Panc1 (cell line): ENCODE data around the gene MAP3K2. TPM values are rescaled to one million over a fixed set of nuclear protein-coding genes. Genes with fewer than 3 reads are reported as not detected.
A peak's percentile ranks its signal among the peaks of the same experiment; 100 is the strongest.

ENCODE experiments used
- ATAC-seq: fragments of 200-7000 bp; cut with Tn5 transposase; 2 replicates; pipeline ENCODE4 v1.9.1; 2020; ENCODE audit warnings: mild to moderate bottlenecking, moderate library complexity
- BruUV-seq: library from RNA; stranded (reverse); fragments of 400-500 nt; replicated peaks from 2 replicates; lab custom pipeline; 2021; lab: Mats Ljungman, UMichigan
- CTCF ChIA-PET: fragments of 300-600 bp; sonication (Branson Sonifier 250); formaldehyde crosslinking; loops from one replicate; lab custom pipeline; 2022; ENCODE audit warnings: antibody characterized with exemption; lab: Charles Lee
- POLR2A ChIA-PET: fragments of 300-600 bp; sonication (Branson Sonifier 250); formaldehyde crosslinking; loops from one replicate; lab custom pipeline; 2022; ENCODE audit warnings: antibody characterized with exemption; lab: Charles Lee
- DNase-seq: peaks from one replicate; pipeline ENCODE4 v3.0.0-alpha.2; 2010; ENCODE audit warnings: low read depth, low spot score
- H3K27ac ChIP-seq: 2 replicates; pipeline ENCODE4 v1.5.1; 2011; ENCODE audit warnings: mild to moderate bottlenecking, low read length, inconsistent platforms
- H3K27me3 ChIP-seq: fragments of 200-500 bp; sonication (Bioruptor generic); 2 replicates; pipeline ENCODE4 v1.6.0; 2014; ENCODE audit warnings: low read length, inconsistent platforms; ENCODE audit not compliant: control insufficient read depth, insufficient read depth
- H3K36me3 ChIP-seq: fragments of 200-500 bp; sonication (Bioruptor generic); 2 replicates; pipeline ENCODE4 v1.5.1; 2014; ENCODE audit warnings: inconsistent platforms, mild to moderate bottlenecking, low read length, moderate library complexity; ENCODE audit not compliant: control insufficient read depth, insufficient read depth
- H3K4me1 ChIP-seq: 2 replicates; pipeline ENCODE4 v1.5.1; 2011; ENCODE audit warnings: inconsistent platforms, mild to moderate bottlenecking, low read length, moderate library complexity; ENCODE audit not compliant: control insufficient read depth, insufficient read depth
- H3K4me3 ChIP-seq, 2 experiments: 2 replicates each; pipeline ENCODE4 v1.5.1; 2011 to 2012; ENCODE audit warnings: low read depth in 2 of 2, low read length in 2 of 2, mild to moderate bottlenecking in 2 of 2, inconsistent platforms in 1 of 2, moderate library complexity in 1 of 2
- H3K9me3 ChIP-seq: fragments of 200-500 bp; sonication (Bioruptor generic); 2 replicates; pipeline ENCODE4 v1.5.1; 2014; ENCODE audit warnings: low read depth, mild to moderate bottlenecking, inconsistent platforms, low read length, moderate library complexity; ENCODE audit not compliant: control insufficient read depth, insufficient read depth
- CTCF ChIP-seq: fragments of 450-650 bp; IDR thresholded peaks from 2 replicates; pipeline ENCODE4 v1.5.1; 2017; ENCODE audit warnings: mild to moderate bottlenecking
- POLR2AphosphoS5 ChIP-seq: IDR thresholded peaks from 2 replicates; pipeline ENCODE4 v1.6.1; 2012; ENCODE audit warnings: mild to moderate bottlenecking, low read depth, low read length, moderate library complexity
- SIN3A ChIP-seq: IDR thresholded peaks from 2 replicates; pipeline ENCODE4 v1.6.1; 2012; ENCODE audit warnings: low read depth, mild to moderate bottlenecking, low read length, moderate library complexity, borderline replicate concordance; ENCODE audit not compliant: insufficient read depth
- TCF7L2 ChIP-seq: IDR thresholded peaks from 2 replicates; pipeline ENCODE4 v1.6.1; 2011; ENCODE audit warnings: mild to moderate bottlenecking, low read depth, low read length, inconsistent platforms
- in situ Hi-C: cut with HindIII; loops from 2 replicates; pipeline ENCODE4 v1.10.0; 2016; ENCODE audit warnings: low sequenced_read_pairs, low pct_unique_long_range_greater_than_20kb
- intact Hi-C: fragments of 100-400 bp; cut with micrococcal nuclease; formaldehyde crosslinking; loops from one replicate; pipeline ENCODE4 v1.10.0; 2022; ENCODE audit not compliant: unreplicated experiment
- total RNA-seq: library from RNA; stranded (reverse); gene quantifications from one replicate; pipeline ENCODE4 v1.2.1, GENCODE V29; 2021; ENCODE audit not compliant: unreplicated experiment
- TF ChIP-seq, protein P1 (sequence below), 2 experiments: IDR thresholded peaks; 2 replicates each; pipeline ENCODE4 v1.6.1; 2011 to 2012; ENCODE audit warnings: low read depth in 2 of 2, control low read depth in 1 of 2, low read length in 1 of 2, mild to moderate bottlenecking in 1 of 2, moderate library complexity in 1 of 2; ENCODE audit not compliant: insufficient read depth in 1 of 2

MAP3K2 gene
- total RNA-seq, 1 experiment from 2014 or later, result 70.6 TPM

DNA sequence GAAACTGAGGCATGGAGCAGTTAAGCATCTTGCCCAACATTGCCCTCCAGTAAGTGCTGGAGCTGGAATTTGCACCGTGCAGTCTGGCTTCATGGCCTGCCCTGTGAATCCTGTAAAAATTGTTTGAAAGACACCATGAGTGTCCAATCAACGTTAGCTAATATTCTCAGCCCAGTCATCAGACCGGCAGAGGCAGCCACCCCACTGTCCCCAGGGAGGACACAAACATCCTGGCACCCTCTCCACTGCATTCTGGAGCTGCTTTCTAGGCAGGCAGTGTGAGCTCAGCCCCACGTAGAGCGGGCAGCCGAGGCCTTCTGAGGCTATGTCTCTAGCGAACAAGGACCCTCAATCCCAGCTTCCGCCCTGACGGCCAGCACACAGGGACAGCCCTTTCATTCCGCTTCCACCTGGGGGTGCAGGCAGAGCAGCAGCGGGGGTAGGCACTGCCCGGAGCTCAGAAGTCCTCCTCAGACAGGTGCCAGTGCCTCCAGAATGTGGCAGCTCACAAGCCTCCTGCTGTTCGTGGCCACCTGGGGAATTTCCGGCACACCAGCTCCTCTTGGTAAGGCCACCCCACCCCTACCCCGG lies 31.8 kb upstream of the MAP3K2 start:
- DNase-seq, result no peak
- Histone ChIP-seq H3K4me1 (peaks cover 40% of the 10 kb centered on the region), H3K27ac (peak overlapping the region; percentile 19; the same call in 1 of the 2 replicates), H3K4me3 (no peak overlapping the region), H3K27me3 (peaks cover 3% of the 10 kb centered on the region; the same call in 1 of the 2 replicates), H3K9me3 (no peaks in the 10 kb centered on the region), H3K36me3 (no peaks in the 10 kb centered on the region)
- CTCF ChIA-PET, result interaction anchor here (0.6 kb wide), 1 partner anchor 60 kb away, joined by 3 read pairs; no protein-coding TSS in a partner anchor
- POLR2A ChIA-PET, result no interaction called here
- ATAC-seq, result no peak
- TF ChIP-seq SIN3A (no peak), CTCF (no peak), POLR2AphosphoS5 (no peak), TCF7L2 (no peak)
- TF ChIP-seq, protein P1, sequence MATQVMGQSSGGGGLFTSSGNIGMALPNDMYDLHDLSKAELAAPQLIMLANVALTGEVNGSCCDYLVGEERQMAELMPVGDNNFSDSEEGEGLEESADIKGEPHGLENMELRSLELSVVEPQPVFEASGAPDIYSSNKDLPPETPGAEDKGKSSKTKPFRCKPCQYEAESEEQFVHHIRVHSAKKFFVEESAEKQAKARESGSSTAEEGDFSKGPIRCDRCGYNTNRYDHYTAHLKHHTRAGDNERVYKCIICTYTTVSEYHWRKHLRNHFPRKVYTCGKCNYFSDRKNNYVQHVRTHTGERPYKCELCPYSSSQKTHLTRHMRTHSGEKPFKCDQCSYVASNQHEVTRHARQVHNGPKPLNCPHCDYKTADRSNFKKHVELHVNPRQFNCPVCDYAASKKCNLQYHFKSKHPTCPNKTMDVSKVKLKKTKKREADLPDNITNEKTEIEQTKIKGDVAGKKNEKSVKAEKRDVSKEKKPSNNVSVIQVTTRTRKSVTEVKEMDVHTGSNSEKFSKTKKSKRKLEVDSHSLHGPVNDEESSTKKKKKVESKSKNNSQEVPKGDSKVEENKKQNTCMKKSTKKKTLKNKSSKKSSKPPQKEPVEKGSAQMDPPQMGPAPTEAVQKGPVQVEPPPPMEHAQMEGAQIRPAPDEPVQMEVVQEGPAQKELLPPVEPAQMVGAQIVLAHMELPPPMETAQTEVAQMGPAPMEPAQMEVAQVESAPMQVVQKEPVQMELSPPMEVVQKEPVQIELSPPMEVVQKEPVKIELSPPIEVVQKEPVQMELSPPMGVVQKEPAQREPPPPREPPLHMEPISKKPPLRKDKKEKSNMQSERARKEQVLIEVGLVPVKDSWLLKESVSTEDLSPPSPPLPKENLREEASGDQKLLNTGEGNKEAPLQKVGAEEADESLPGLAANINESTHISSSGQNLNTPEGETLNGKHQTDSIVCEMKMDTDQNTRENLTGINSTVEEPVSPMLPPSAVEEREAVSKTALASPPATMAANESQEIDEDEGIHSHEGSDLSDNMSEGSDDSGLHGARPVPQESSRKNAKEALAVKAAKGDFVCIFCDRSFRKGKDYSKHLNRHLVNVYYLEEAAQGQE (IDR thresholded peaks at IDR 0.05; ENCODE audit: insufficient read depth in 1 of 2, low read depth in 2 of 2, low read length in 1 of 2), result no peak
- in situ Hi-C loops (loop anchor here (10.0 kb wide), 1 partner anchor 55 kb away; no protein-coding TSS in a partner anchor), intact Hi-C loops (loop anchor here (5.0 kb wide), 1 partner anchor 87 kb away; no protein-coding TSS in a partner anchor)
- no TSS peak for BruUV-seq

GRCh38 chr2:127419112-127419430 lies 31.3 kb upstream of the MAP3K2 start:
- no TSS peak for BruUV-seq
- Histone ChIP-seq H3K4me1 (peaks cover 44% of the 10 kb centered on the region), H3K27ac (peak overlapping the region; percentile 19; the same call in 1 of the 2 replicates), H3K36me3 (no peaks in the 10 kb centered on the region), H3K27me3 (peaks cover 3% of the 10 kb centered on the region; the same call in 1 of the 2 replicates), H3K9me3 (no peaks in the 10 kb centered on the region), H3K4me3 (no peak overlapping the region)
- ChIA-PET POLR2A (no interaction called here), CTCF (no interaction called here)
- intact Hi-C loops, result loop anchor here (5.0 kb wide), 1 partner anchor 87 kb away; no protein-coding TSS in a partner anchor
- no peak for DNase-seq
- in situ Hi-C loops, result loop anchor here (10.0 kb wide), 1 partner anchor 56 kb away; no protein-coding TSS in a partner anchor
- TF ChIP-seq TCF7L2, result no peak
- no peak for TF ChIP-seq POLR2AphosphoS5
- TF ChIP-seq, protein P1 (IDR thresholded peaks at IDR 0.05; ENCODE audit: insufficient read depth in 1 of 2, low read depth in 2 of 2, low read length in 1 of 2), result no peak
- TF ChIP-seq CTCF, result no peak
- TF ChIP-seq SIN3A, result no peak
- no peak for ATAC-seq
